LNCAP (cell line): Measurements from ENCODE around the gene HPD.

Experiments
- CTCF ChIP-seq: fragments of 450-650 bp; IDR thresholded peaks from 2 replicates; pipeline ENCODE4 v1.5.1; 2017; ENCODE audit warnings: mild to moderate bottlenecking

Gene HPD

GRCh38 chr12:121803861-121804416, 54.7 kb downstream of the HPD start, which contains the start of gene SETD1B:
Gene SETD1B (plus strand): TSS chr12:121804009. CDS start chr12:121804738, 729 bp downstream.
- no peak for TF ChIP-seq CTCF

- TF ChIP-seq CTCF = no peak
These were observed 55.6 kb downstream of the HPD start for GRCh38 chr12:121802843-121803698.

GRCh38 chr12:121802485-121802842, 56.2 kb downstream of the HPD start:
- no peak for TF ChIP-seq CTCF

GRCh38 chr12:121801595-121802484, 56.8 kb downstream of the HPD start:
- no peak for TF ChIP-seq CTCF

GRCh38 chr12:121800694-121801594, 57.7 kb downstream of the HPD start:
- no peak for TF ChIP-seq CTCF

GRCh38 chr12:121799842-121800693, 58.6 kb downstream of the HPD start:
- no peak for TF ChIP-seq CTCF
